Measurements from ENCODE around the gene YPEL2.

GRCh38 chr17:59406808-59407381 lies 75.4 kb downstream of the YPEL2 start:
- TF ChIP-seq FOSL2 (CRISPR knock-in tag; IDR thresholded peaks at IDR 0.05) (no peak), ZMYM3 (CRISPR knock-in tag; IDR thresholded peaks at IDR 0.05) (no peak), TAF1 (CRISPR knock-in tag; IDR thresholded peaks at IDR 0.05) (no peak), BCL3 (CRISPR knock-in tag; IDR thresholded peaks at IDR 0.05) (no peak), ZNF24 (IDR thresholded peaks at IDR 0.05) (no peak), ZNF660 (CRISPR knock-in tag; IDR thresholded peaks at IDR 0.05; ENCODE audit: borderline replicate concordance, low read depth) (no peak), ZNF274 (CRISPR knock-in tag; IDR thresholded peaks at IDR 0.05) (no peak), POLR2AphosphoS5 (IDR thresholded peaks at IDR 0.05; ENCODE audit: low read depth, low read length) (no peak), USF2 (IDR thresholded peaks at IDR 0.05; ENCODE audit: low read depth, low read length) (no peak), USF2 (CRISPR knock-in tag; IDR thresholded peaks at IDR 0.05; ENCODE audit: borderline replicate concordance) (no peak), RXRA (CRISPR knock-in tag; IDR thresholded peaks at IDR 0.05) (no peak), ZNF335 (CRISPR knock-in tag; IDR thresholded peaks at IDR 0.05) (no peak), EZH2 (conservative IDR thresholded peaks at IDR 0.05; ENCODE audit: low read depth, low read length) (no peak)
